Measurements from ENCODE around the gene ABO. TPM values are rescaled to one million over a fixed set of nuclear protein-coding genes. Genes with fewer than 3 reads are reported as not detected.

The ABO gene
- total and polyA plus RNA-seq, 4 donors = 0.08 to 0.75 (median 0.10) TPM; not detected in 1

GRCh38 chr9:133294257-133294656 lies 19.3 kb upstream of the ABO start:
- Histone ChIP-seq H3K27me3 (ENCODE audit: control insufficient read depth in 4 of 4, insufficient read depth in 4 of 4, low read length in 3 of 4) (peaks cover 0 to 2% (median 0%) of the 10 kb centered on the region in 4 donors), H3K4me1 (ENCODE audit: control insufficient read depth in 4 of 4, insufficient read depth in 4 of 4, low read length in 3 of 4) (no peaks in the 10 kb centered on the region), H3K9ac (ENCODE audit: low read depth in 1 of 2, low read length in 2 of 2) (no peak overlapping the region), H3K27ac (ENCODE audit: low read depth in 1 of 2, low read length in 2 of 2) (no peak overlapping the region), H3K9me3 (ENCODE audit: control insufficient read depth in 4 of 4, low read length in 3 of 4) (peaks cover 0 to 3% (median 1%) of the 10 kb centered on the region in 4 donors), H3K36me3 (ENCODE audit: control insufficient read depth in 4 of 4, insufficient read depth in 3 of 4, low read depth in 1 of 4, low read length in 3 of 4) (no peaks in the 10 kb centered on the region), H3K4me3 (ENCODE audit: low read depth in 1 of 3, low read length in 3 of 3) (no peak overlapping the region)
- 65% methylated on average over 1 of the region's 1 CpG for whole genome bisulfite sequencing
- DNase-seq (ENCODE audit: low spot score) = no peak
- TF ChIP-seq SP1 (IDR thresholded peaks at IDR 0.05) (no peak), YY1 (IDR thresholded peaks at IDR 0.05) (no peak), NR2F2 (IDR thresholded peaks at IDR 0.05) (no peak), FOXA2 (IDR thresholded peaks at IDR 0.05) (no peak), RXRA (IDR thresholded peaks at IDR 0.05) (no peak), EGR1 (IDR thresholded peaks at IDR 0.05; ENCODE audit: low read depth in 2 of 2) (no peak), ATF3 (IDR thresholded peaks at IDR 0.05) (no peak), MAX (IDR thresholded peaks at IDR 0.05) (no peak), HNF4G (IDR thresholded peaks at IDR 0.05) (no peak), REST (IDR thresholded peaks at IDR 0.05) (no peak), HNF4A (conservative IDR thresholded peaks at IDR 0.05) (no peak), JUND (IDR thresholded peaks at IDR 0.05) (no peak), TAF1 (conservative IDR thresholded peaks at IDR 0.05) (no peak), FOXA1 (IDR thresholded peaks at IDR 0.05) (no peak), GABPA (IDR thresholded peaks at IDR 0.05 in 1 of 2, conservative IDR thresholded peaks at IDR 0.05 in 1 of 2) (no peak), ZBTB33 (IDR thresholded peaks at IDR 0.05) (no peak), CTCF (IDR thresholded peaks at IDR 0.05; ENCODE audit: low read depth, low read length, missing input control) (no peak), RAD21 (IDR thresholded peaks at IDR 0.05) (no peak)
